HG03439 (cell line): ENCODE results near the gene RNF7.
"Not testable (repeated sequence)": the region's sequence is repeated elsewhere in the genome, so short reads cannot be mapped to it uniquely, and the experiment has no call there.

Experiments used
- ATAC-seq: cut with Tn5 transposase; IDR thresholded peaks from one replicate; pipeline ENCODE4 v1.9.1; 2021; ENCODE audit warnings: mild to moderate bottlenecking, moderate library complexity; ENCODE audit not compliant: unreplicated experiment

RNF7 gene

DNA sequence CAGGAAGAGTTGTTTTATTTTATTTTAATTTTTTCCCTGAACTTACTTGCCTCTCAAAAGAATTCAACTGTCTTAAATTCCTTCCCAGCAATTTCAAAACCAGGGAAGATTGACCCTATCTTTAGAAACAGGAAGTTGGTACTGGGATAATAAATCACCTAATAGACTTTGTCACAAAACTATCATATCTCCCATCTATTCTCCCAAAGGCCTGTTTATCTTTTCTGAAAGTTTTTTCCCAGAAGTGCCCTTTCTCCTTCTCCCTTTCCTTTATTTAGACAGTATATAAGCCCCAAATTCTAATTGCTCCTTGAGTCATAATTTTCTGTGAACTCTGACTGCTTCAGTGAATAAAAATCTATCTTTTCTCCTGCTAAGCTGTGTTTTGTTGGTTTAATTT, 2.9 kb upstream of the RNF7 start:
- no peak for ATAC-seq

DNA sequence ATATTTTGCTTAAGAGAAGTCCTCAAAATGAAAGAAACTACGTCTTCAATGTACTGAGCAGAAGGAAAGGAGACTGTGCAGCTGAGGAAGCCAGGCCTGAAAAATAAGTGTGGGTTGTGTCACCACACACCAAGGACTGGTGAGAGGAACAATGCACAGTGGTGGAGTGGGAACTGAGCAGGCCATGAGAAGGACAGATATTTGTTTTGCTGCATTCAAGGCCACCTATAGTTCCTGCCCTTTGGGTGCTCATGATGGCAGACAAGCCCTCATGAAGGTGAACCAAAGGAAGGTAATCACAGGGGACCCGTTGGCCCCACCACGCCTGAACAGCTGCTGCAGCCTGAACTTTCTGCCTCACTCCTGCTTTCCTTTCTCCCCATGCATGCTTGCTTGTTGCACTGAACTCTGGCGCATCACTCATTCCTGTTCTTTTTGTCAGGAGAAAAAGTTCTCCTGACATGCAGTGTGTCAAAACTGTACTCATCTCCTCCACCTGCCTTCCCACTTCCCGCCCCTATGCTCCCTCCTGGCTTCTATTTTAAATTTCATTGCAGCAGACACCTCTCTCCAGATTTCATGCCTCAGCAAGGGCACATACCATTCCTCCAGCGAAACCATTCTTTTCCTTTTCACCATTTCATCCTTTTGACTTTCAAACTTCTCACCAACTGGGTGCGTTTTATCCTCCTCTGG, 2.2 kb upstream of the RNF7 start:
- no peak for ATAC-seq

DNA sequence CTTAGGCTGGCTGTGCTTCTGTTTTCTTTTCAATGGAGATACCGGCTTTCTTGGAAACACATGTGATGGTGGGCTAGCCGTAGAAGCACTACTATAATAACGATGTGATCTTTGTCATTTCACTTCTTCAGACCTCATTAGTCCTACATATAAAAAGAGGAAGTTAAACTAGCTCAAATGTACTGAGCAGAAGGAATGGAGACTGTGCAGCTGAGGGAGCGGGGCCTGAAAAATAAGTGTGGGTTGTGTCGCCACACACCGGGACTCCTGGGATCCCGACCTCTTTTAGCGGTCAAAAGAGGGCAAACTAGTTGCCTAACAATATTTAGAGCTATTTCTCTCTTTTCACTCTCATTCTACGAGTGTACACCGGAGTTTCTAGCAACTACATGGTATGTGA, 1.0 kb upstream of the RNF7 start:
- no peak for ATAC-seq

DNA sequence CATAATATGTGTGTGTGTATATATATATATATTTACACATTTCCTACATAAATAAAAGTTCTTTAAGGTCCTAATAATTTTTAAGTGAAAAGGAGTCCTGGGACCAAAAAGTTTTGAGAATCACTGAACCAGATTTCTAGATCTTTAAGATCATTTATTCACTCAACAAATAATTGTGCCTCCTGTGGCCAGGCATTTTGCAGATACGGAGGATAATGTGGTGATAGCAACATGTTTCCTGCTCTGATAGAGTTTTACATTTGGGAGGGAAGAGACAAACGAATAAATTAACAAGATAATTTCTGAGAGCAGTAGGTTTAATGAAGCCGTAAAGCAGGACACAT, 448 bp upstream of the RNF7 start:
- ATAC-seq = no peak

DNA sequence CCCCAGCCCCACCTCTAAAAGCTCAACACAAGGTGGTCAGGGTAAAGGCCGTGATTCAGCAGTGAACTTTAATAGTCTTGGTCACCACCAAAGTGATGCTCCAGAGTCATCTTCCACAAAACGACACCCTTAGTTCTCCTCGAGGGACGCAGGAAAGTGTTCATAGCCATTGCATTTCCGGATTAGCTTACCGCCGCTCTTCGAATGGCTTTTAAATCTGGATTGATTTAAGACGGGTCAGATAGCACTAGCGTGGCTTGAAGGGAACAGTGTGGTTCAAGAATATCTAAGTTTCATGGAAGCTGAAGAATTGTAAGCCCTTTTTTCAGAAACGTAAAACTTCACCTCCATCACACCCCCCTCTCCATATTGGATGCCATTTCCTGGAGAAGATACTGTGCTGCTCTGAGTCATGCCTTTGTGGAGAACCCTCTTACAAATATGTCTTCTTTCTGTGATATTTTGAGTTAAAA, 829 bp downstream of the RNF7 start:
- ATAC-seq = peak; percentile 0

DNA sequence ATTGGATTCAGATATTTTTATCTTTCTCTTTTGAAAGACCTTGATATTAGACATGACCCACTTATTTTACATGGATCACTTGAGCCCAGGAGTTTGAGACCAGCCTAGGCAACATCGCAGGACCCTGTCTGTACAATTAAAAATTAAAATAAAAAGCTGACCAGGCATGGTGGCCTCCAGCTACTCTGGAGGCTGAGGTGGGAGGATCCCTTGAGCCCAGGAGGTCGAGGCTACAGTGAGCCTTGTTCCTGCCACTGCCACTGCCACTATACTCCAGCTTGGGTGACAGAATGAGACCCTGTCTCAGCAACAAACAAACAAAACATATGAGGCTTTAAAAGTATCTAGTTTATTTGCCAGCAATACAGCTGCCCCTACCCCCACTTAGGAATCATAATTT, 1.6 kb downstream of the RNF7 start:
- no peak for ATAC-seq

DNA sequence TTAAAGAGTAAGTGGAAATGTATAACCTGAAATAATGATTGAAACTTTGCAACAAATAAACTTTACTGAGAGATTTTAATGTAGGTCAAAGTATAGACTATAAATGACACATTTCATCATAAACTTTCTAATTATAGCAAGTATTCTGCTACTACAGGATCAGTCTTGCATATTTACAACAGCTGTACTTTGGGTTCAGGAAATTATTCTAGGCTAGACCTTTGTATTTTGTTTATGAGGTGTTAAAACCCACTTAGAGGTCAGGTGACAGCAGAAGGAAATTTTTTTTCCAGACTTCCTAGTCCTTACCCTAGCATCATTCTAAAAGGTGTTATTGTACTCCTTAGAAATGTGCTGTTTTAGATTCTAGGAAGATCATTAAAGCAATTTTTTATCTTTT, 2.3 kb downstream of the RNF7 start:
- ATAC-seq = no peak

DNA sequence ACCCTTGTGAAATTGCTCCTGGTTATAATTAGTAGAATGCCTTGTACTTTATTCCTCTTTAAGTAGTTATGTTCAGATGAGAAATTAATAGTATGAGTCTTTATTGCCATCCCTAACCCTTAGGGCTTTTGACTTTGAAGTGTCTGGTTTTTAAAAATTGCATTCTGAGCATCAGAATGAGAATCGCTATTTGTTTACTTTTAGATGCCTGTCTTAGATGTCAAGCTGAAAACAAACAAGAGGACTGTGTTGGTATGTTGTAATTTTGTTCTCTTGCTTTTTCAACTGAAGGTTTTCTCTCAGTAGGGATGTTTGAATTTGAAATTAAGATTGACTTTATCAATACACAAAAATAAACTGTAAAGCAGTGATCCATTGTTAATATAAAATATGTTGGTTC, 5.2 kb downstream of the RNF7 start:
- ATAC-seq = no peak

DNA sequence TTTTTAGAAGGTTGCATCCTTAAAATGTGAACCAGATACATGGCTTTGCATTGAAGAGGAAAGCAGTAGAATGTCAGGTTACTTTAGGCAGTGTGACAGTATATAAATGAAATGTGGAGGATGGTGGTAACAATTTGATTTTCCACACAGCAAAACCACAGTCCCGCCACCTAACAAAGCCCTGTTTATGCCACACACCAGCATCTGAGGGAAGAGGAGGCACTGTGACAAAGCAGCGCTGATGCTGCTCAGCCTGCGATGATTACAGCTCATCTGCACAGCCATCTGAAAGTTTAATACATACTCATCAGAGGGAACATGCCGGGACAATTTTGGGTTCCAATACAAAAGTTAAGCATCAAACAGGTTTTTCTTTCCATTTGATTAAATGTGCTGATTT, 8.9 kb downstream of the RNF7 start:
- ATAC-seq = no peak

DNA sequence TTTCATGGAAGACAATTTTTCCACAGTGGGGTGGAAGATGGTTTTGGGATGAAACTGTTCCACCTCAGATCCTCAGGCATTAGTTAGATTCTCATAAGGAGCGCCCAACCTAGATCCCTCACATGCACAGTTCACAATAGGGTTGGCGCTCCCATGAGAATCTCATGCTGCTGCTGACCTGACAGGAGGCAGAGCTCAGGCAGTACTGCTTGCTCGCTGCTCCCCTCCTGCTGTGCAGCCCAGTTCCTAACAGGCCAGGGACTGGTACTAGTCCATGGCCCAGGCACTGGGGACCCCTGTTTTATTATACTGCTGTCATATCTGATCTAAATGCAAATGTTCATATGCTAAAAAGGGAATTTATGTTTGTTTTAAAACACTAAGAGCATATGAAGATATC, 15.3 kb downstream of the RNF7 start:
- no peak for ATAC-seq

DNA sequence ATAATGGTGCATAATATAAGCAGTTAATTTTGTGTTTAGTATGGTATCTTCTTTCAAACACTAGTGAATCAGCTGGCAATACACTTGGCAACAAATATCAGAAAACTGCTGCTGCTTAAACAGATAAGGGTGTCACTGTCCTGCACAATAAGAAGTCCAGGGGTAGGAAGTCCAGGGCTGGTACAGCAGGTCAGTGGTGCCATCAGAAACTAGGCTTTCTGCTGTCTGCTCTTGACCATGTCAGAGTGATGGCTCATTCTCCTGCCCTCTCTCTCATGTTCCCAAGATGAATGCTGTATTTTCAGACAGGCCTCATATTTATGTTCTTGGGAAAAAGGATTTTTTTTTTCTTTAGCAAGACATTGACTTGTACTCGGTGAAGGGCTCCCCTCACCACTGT, 15.9 kb downstream of the RNF7 start:
- ATAC-seq = no peak

DNA sequence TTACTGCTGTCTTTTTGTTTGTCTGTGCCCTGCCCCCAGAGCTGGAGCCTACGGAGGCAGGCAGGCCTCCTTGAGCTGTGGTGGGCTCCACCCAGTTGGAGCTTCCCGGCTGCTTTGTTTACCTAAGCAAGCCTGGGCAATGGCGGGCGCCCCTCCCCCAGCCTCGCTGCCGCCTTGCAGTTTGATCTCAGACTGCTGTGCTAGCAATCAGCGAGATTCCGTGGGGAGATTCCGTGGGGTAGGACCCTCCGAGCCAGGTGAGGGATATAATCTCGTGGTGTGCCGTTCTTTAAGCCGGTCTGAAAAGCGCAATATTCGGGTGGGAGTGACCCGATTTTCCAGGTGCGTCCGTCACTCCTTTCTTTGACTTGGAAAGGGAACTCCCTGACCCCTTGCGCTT, 24.5 kb downstream of the RNF7 start:
- ATAC-seq = not testable (repeated sequence)

DNA sequence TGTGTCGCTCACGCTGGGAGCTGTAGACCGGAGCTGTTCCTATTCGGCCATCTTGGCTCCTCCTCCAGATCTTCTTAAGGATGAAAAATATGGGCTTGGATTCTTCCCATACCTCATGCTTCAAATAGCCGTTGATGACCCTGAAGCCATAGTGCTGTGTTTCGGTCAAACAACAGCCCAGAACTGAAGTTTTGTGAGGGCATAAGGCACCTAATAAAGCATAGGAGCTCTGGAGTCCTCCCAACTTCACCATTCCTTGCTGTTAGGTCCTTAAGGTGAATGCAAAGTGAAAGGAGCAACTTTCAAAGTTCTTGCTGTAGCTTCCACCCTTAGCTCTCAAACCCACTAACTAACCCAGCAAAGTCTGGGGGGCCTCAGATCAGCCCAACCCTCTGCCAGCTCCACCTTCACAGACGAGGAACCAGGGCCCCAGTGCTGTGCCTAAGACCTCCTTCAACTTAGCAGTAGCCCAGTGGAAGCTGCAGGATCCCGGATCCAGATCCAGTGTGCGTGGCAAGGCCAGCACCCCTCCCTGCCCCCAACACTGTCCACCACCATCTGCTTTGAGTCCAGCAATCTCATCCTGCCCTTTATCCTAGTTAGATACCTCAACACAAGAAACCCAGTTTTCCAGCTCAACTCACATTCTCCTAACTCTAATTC, 25.1 kb downstream of the RNF7 start, which contains the start of gene GRK7:
TSS of gene GRK7 (plus strand) at position 321 of the 663 bp plus-strand sequence. CDS start 14,877 bp downstream, outside the sequence.
- no peak for ATAC-seq

DNA sequence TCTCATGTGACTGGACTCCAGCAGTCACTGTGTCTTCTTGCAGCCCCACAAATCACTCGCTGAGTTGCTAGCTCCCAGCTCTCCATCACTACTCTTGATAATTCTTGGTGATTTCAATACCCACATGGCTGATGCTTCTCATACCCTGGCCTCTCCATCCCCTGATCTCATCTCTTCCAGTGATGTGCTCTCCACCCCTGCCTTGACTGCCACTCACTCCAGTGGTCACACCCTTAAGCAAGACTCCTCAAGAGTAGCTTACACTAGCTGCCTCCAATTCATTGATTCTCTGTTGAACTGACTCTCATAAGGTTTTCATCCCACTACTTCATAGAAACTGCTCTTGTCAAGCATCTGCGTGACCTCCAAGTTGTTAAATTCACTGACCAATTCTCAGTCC, 25.9 kb downstream of the RNF7 start:
- no peak for ATAC-seq

DNA sequence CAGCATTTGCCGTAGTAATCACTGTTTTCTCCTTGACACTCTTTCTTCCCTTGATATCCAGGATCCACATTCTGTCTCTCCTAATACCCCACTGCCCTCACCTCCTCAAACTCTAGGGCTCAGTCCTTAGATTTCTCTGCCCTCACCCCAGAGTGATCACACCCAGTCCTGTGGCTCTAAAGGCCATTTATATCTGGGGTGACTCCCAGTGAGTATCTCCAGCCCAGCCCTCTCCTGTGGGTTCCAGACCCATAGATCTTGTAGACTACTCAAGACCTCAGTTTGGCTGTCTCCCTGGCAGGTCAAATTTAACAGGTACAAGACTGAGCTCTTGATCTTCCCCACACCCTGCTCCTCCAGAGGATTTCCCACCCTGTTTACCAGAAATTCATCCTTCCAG, 26.4 kb downstream of the RNF7 start:
- ATAC-seq = no peak

DNA sequence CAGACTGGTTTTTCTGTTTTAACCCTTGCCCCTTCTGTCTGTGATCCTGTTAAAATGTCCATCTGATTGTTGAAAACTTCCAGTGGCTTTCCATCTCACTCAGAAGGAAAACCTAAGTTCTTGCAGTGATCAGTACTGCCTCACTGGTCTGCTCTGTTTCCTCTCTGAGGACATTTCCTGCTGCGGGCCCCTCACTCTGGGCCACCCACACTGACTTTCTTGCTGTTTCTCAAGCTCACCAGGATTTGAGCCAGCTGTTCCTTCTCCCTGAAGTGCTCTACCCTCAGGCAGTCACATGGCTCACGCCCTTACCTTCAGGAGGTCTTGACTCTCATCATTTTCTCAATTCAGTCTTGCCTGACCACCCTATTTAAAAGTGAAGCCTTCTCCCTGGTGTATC, 26.9 kb downstream of the RNF7 start:
- no peak for ATAC-seq

DNA sequence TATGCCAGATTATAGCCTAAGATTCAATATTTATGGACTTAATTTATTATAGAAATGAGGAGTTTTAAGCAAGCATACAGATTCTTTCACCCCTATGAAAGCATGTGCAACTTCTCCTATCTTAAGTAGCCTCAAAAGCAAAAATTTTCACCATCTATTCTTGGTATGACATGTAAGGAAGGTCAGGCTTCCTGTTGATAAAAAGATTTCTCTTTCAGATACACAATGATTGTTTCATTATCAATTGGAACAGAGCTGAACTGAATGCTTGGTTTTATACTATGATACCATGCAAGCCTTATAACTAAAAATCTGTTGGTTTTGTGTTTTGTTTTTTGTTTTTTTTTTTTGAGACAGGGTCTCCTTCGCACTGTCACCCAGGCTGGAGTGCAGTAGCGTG, 29.0 kb downstream of the RNF7 start:
- ATAC-seq = no peak

DNA sequence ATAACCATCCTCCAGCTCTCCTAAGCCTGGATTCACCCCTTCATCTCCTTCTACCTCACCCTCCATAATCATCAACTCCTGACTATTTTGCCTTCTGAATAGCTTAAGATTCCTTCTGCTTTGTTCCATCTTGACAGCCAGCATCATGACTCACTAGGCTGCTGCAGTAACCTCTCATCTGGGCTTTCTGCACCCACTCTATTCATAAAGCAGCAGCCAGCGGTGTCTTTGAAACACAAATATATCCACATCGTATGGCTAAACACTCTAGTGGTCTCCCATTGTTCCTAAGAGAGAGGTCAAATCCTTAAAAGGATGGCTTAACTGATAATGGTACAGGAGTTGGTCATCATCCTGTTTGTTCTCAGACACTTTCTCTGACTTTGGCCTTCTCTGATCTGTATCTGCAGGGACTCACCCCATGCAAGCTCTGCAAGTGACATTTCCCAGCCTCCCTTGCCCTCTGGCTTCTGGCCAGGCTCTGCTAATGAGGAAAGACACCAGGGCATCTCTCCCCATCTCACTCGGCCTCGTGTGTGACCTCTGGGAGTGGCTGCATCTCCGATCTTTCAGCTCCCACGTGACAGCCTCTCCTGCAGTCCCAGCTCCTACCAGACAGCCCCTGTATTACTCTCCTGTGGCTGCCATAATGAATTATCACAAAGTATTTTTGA, 31.3 kb downstream of the RNF7 start:
- ATAC-seq = no peak

DNA sequence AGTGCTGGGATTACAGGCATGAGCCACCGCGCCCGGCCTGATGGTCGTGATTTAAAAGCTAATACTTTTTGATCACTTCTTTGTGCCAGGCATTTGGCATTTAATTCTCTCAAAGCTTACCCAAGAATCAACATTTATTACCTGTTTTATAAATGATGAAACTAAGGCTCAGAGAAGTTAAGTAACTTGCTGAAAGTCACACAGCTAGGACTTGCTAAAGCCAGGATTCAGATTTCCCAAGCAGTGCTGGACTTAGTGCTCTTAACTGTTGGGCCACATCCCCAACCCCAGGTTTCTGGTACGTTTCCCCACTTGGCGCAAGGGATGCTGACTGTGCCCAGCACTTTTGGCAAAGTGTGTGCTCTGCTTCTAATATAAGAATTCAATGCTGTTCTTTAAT, 35.6 kb downstream of the RNF7 start:
- ATAC-seq = no peak

DNA sequence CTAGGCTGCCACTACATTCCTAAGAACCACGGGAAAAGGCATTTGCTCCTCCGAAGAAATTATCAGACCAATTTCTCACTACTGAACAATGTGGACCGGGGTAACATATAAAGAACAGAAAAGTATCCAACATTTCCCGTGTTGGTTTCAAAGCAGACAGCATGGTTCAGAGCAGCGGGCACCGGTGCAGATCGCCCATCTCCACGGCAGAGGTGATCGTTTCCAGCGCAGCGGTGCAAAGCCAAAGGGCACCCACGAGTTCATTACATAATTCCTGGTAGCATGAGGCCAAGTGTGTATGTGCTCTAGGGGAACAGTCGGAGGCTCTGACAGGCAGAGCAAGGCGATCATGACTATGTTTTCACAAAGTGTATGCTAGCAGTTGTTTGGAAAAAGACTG, 38.3 kb downstream of the RNF7 start:
- no peak for ATAC-seq

DNA sequence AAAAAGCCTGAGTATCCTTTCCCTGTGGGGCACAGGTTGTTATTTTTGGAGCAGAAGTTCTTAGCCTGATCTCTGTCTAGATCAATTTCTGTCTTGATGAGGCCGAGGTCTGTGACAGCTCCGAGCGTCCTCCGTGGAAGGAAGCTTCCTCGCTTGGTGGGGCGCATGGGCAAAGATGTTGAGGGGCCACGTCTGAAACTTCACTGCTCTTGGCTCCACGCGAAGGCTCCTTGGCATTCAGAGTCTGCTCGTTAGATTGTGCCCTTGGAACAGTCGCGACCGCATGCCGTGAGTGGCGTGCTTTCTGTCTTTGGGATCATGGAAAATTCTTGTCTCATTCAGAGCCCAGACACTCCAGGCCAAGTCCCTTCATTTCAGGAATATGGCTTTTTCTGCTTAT, 38.8 kb downstream of the RNF7 start:
- ATAC-seq = no peak
